Keratinocyte (primary cell): ENCODE data around the gene MUC3A. TPM values are rescaled to one million over a fixed set of nuclear protein-coding genes. Genes with fewer than 3 reads are reported as not detected.

Source experiments
- DNase-seq: peaks from one replicate; pipeline ENCODE4 v3.0.0-alpha.2; 2011; ENCODE audit warnings: low read depth, missing footprints, low spot score
- FAIRE-seq: peaks from 2 replicates; lab custom pipeline; 2011; peaks lifted over from hg19 to GRCh38; lab: Jason Lieb, UNC
- H2AFZ ChIP-seq: 2 replicates; pipeline ENCODE4 v1.6.0; 2012; ENCODE audit warnings: low read length, control low read depth, inconsistent platforms; ENCODE audit not compliant: control insufficient read depth
- H3K27ac ChIP-seq: 2 replicates; pipeline ENCODE4 v1.5.1; 2011; ENCODE audit warnings: low read length; ENCODE audit not compliant: control insufficient read depth, insufficient read depth
- H3K27me3 ChIP-seq: 3 replicates; pipeline ENCODE4 v1.6.0; 2011; ENCODE audit warnings: low read length; ENCODE audit not compliant: control insufficient read depth, insufficient read depth; ENCODE audit errors: extremely low read depth
- H3K36me3 ChIP-seq, 2 experiments: 2 replicates in 1 of 2; 3 replicates in 1 of 2; pipeline ENCODE4 v1.5.1; 2011; ENCODE audit warnings: low read length in 2 of 2, mild to moderate bottlenecking in 1 of 2; ENCODE audit not compliant: control insufficient read depth in 2 of 2, insufficient read depth in 2 of 2; ENCODE audit errors: extremely low read depth in 1 of 2
- H3K4me1 ChIP-seq: 3 replicates; pipeline ENCODE4 v1.5.1; 2011; ENCODE audit warnings: low read length; ENCODE audit not compliant: control insufficient read depth, insufficient read depth; ENCODE audit errors: extremely low read depth
- H3K4me2 ChIP-seq: 3 replicates; pipeline ENCODE4 v1.6.0; 2011; ENCODE audit warnings: low read depth, low read length; ENCODE audit not compliant: control insufficient read depth, insufficient read depth; ENCODE audit errors: extremely low read depth
- H3K4me3 ChIP-seq, 3 experiments: fragments of 200-600 bp in 1 of 3; sonication (generic) in 1 of 3; 2 replicates in 2 of 3; 3 replicates in 1 of 3; pipeline ENCODE4 v1.5.1; 2011 to 2016; ENCODE audit warnings: low read length in 3 of 3, mild to moderate bottlenecking in 3 of 3, control low read depth in 2 of 3, inconsistent platforms in 1 of 3, low read depth in 1 of 3, mixed read lengths in 1 of 3, mixed run types in 1 of 3, moderate library complexity in 1 of 3; ENCODE audit not compliant: control insufficient read depth in 2 of 3, insufficient read depth in 2 of 3; ENCODE audit errors: extremely low read depth in 1 of 3
- H3K79me2 ChIP-seq: 2 replicates; pipeline ENCODE4 v1.6.0; 2012; ENCODE audit warnings: low read length; ENCODE audit not compliant: control insufficient read depth, insufficient read depth
- H3K9ac ChIP-seq: 3 replicates; pipeline ENCODE4 v1.6.0; 2011; ENCODE audit warnings: low read length; ENCODE audit not compliant: control insufficient read depth, insufficient read depth; ENCODE audit errors: extremely low read depth
- H3K9me1 ChIP-seq: 3 replicates; pipeline ENCODE4 v1.6.0; 2011; ENCODE audit warnings: low read length; ENCODE audit not compliant: control insufficient read depth, insufficient read depth; ENCODE audit errors: extremely low read depth
- H3K9me3 ChIP-seq: 2 replicates; pipeline ENCODE4 v1.5.1; 2012; ENCODE audit warnings: low read depth, low read length; ENCODE audit not compliant: control insufficient read depth
- H4K20me1 ChIP-seq: 3 replicates; pipeline ENCODE4 v1.6.0; 2011; ENCODE audit warnings: low read length; ENCODE audit not compliant: control insufficient read depth, insufficient read depth; ENCODE audit errors: extremely low read depth
- CTCF ChIP-seq, 3 experiments: IDR thresholded peaks in 1 of 3; conservative IDR thresholded peaks in 1 of 3; optimal IDR thresholded peaks in 1 of 3; 2 replicates in 2 of 3; 3 replicates in 1 of 3; pipeline versions ENCODE3 to v1.5.1; 2011; ENCODE audit warnings: low read length in 3 of 3, mild to moderate bottlenecking in 3 of 3, moderate library complexity in 2 of 3, control low read depth in 1 of 3, inconsistent platforms in 1 of 3; ENCODE audit not compliant: insufficient read depth in 2 of 3; ENCODE audit errors: extremely low read depth in 1 of 3
- EZH2 ChIP-seq: IDR thresholded peaks from one replicate; pipeline ENCODE4 v1.6.1; 2012; ENCODE audit warnings: inconsistent platforms, mild to moderate bottlenecking, low read length, moderate library complexity
- dilution Hi-C: fragments of 300-500 bp; cut with MboI; formaldehyde crosslinking; loops from one replicate; pipeline ENCODE4 v1.7.0; 2020; ENCODE audit warnings: low sequenced_read_pairs; ENCODE audit not compliant: extremely low pct_ligation_motif_present
- polyA plus RNA-seq, 5 experiments: library from polyadenylated mRNA; depleted of rRNA in 3 of 5; stranded (reverse) in 3 of 5; stranded (forward) in 1 of 5; unstranded in 1 of 5; fragments of >200 nt; gene quantifications; 1 replicate in 1 of 5; 2 replicates in 3 of 5; 3 replicates in 1 of 5; pipeline versions ENCODE4 v1.2.1 to v1.2.3, GENCODE V29; 2011 to 2012; ENCODE audit warnings: missing spikeins in 2 of 5, low read depth in 1 of 5, low replicate concordance in 1 of 5

MUC3A gene
- polyA plus RNA-seq, 1 donor (not counting 4 experiments of a cell fraction or from before 2014, with no cell fraction given): 0.10 TPM

- Histone ChIP-seq H3K4me1 (no peaks in the 10 kb centered on the region), H3K9ac (no peak overlapping the region), H2AFZ (no peak overlapping the region), H3K4me3 (no peak overlapping the region), H3K9me3 (no peaks in the 10 kb centered on the region), H3K4me2 (no peak overlapping the region), H3K27ac (no peak overlapping the region), H3K36me3 (no peaks in the 10 kb centered on the region), H3K9me1 (no peaks in the 10 kb centered on the region), H3K27me3 (peaks cover 20% of the 10 kb centered on the region), H3K79me2 (no peaks in the 10 kb centered on the region), H4K20me1 (no peaks in the 10 kb centered on the region)
- FAIRE-seq (no peak), DNase-seq (no peak)
- dilution Hi-C loops: no loop called here
- TF ChIP-seq EZH2 (no peak), CTCF (optimal IDR thresholded peaks at IDR 0.05 in 1 of 3, IDR thresholded peaks at IDR 0.05 in 1 of 3, conservative IDR thresholded peaks at IDR 0.05 in 1 of 3; ENCODE audit: extremely low read depth in 1 of 3, insufficient read depth in 2 of 3, low read length in 3 of 3) (no peak)
Measured at GRCh38 chr7:100972002-100972347, 22.6 kb downstream of the MUC3A start.

GRCh38 chr7:100974021-100974420 lies 24.7 kb downstream of the MUC3A start:
- dilution Hi-C loops: no loop called here
- TF ChIP-seq EZH2 (no peak), CTCF (optimal IDR thresholded peaks at IDR 0.05 in 1 of 3, IDR thresholded peaks at IDR 0.05 in 1 of 3, conservative IDR thresholded peaks at IDR 0.05 in 1 of 3; ENCODE audit: extremely low read depth in 1 of 3, insufficient read depth in 2 of 3, low read length in 3 of 3) (no peak)
- Histone ChIP-seq H3K27me3 (peaks cover 2% of the 10 kb centered on the region), H3K9me1 (no peaks in the 10 kb centered on the region), H3K9me3 (no peaks in the 10 kb centered on the region), H3K27ac (no peak overlapping the region), H3K4me3 (no peak overlapping the region), H3K79me2 (no peaks in the 10 kb centered on the region), H3K9ac (no peak overlapping the region), H3K36me3 (no peaks in the 10 kb centered on the region), H4K20me1 (no peaks in the 10 kb centered on the region), H3K4me1 (no peaks in the 10 kb centered on the region), H3K4me2 (no peak overlapping the region), H2AFZ (no peak overlapping the region)
- FAIRE-seq (no peak), DNase-seq (no peak)
